Trophoblast cell (in vitro differentiated cells and primary cell): ENCODE results near the gene SRSF5.

Source experiments
- DNase-seq, 2 donors: peaks; one replicate each; pipeline ENCODE4 v3.0.0-alpha.2; 2016
- H2AFZ ChIP-seq: 2 replicates; pipeline ENCODE4 v1.6.1; 2013; ENCODE audit warnings: low read length, moderate library complexity, mild to moderate bottlenecking; ENCODE audit not compliant: insufficient read depth, poor library complexity
- H2AK5ac ChIP-seq: 2 replicates; pipeline ENCODE4 v1.6.1; 2013; ENCODE audit warnings: mild to moderate bottlenecking, low read length
- H2BK120ac ChIP-seq: 2 replicates; pipeline ENCODE4 v1.6.1; 2013; ENCODE audit warnings: low read length, mild to moderate bottlenecking, moderate library complexity; ENCODE audit not compliant: insufficient read depth, poor library complexity
- H2BK12ac ChIP-seq: 2 replicates; pipeline ENCODE4 v1.6.1; 2013; ENCODE audit warnings: mild to moderate bottlenecking, low read length, moderate library complexity
- H2BK5ac ChIP-seq: 2 replicates; pipeline ENCODE4 v1.6.1; 2013; ENCODE audit warnings: low read length, low read depth, moderate library complexity, mild to moderate bottlenecking; ENCODE audit not compliant: poor library complexity
- H3K14ac ChIP-seq: 2 replicates; pipeline ENCODE4 v1.6.1; 2013; ENCODE audit warnings: mild to moderate bottlenecking, low read length
- H3K18ac ChIP-seq: 2 replicates; pipeline ENCODE4 v1.6.1; 2013; ENCODE audit warnings: mild to moderate bottlenecking, low read length
- H3K23ac ChIP-seq: 2 replicates; pipeline ENCODE4 v1.6.1; 2013; ENCODE audit warnings: low read length
- H3K27ac ChIP-seq: 2 replicates; pipeline ENCODE4 v1.5.1; 2013; ENCODE audit warnings: low read depth, mild to moderate bottlenecking, inconsistent platforms, low read length, moderate library complexity
- H3K27me3 ChIP-seq: 2 replicates; pipeline ENCODE4 v1.6.1; 2013; ENCODE audit warnings: inconsistent platforms, mild to moderate bottlenecking, low read length, moderate library complexity; ENCODE audit not compliant: insufficient read depth
- H3K36me3 ChIP-seq, 2 experiments: 1 replicate in 1 of 2; 2 replicates in 1 of 2; pipeline ENCODE4 v1.6.1; 2013; ENCODE audit warnings: low read length in 2 of 2, mild to moderate bottlenecking in 2 of 2, moderate library complexity in 1 of 2; ENCODE audit not compliant: insufficient read depth in 2 of 2, control insufficient read depth in 1 of 2
- H3K4ac ChIP-seq: 2 replicates; pipeline ENCODE4 v1.6.1; 2013; ENCODE audit warnings: low read depth, mild to moderate bottlenecking, low read length, moderate library complexity
- H3K4me1 ChIP-seq, 2 experiments: 1 replicate in 1 of 2; 2 replicates in 1 of 2; pipeline ENCODE4 v1.6.1; 2013; ENCODE audit warnings: low read length in 2 of 2, mild to moderate bottlenecking in 2 of 2, moderate library complexity in 1 of 2; ENCODE audit not compliant: insufficient read depth in 2 of 2, control insufficient read depth in 1 of 2
- H3K4me2 ChIP-seq: 2 replicates; pipeline ENCODE4 v1.6.1; 2013; ENCODE audit warnings: inconsistent platforms, mild to moderate bottlenecking, low read length, moderate library complexity
- H3K4me3 ChIP-seq: 2 replicates; pipeline ENCODE4 v1.5.1; 2013; ENCODE audit warnings: mild to moderate bottlenecking, low read depth, low read length, inconsistent platforms
- H3K79me1 ChIP-seq: one replicate; pipeline ENCODE4 v1.6.1; 2013; ENCODE audit warnings: low read length
- H3K79me2 ChIP-seq: 2 replicates; pipeline ENCODE4 v1.6.1; 2013; ENCODE audit warnings: low read length, mild to moderate bottlenecking; ENCODE audit not compliant: control insufficient read depth, insufficient read depth, poor library complexity
- H3K9ac ChIP-seq: 2 replicates; pipeline ENCODE4 v1.6.1; 2013; ENCODE audit warnings: mild to moderate bottlenecking, low read length
- H3K9me3 ChIP-seq: 2 replicates; pipeline ENCODE4 v1.6.1; 2013; ENCODE audit warnings: low read depth, mild to moderate bottlenecking, control low read depth, inconsistent platforms, low read length; ENCODE audit not compliant: insufficient read depth
- H4K12ac ChIP-seq: 2 replicates; pipeline ENCODE4 v1.6.1; 2013; ENCODE audit warnings: low read depth, mild to moderate bottlenecking, low read length, moderate library complexity
- H4K8ac ChIP-seq: 2 replicates; pipeline ENCODE4 v1.6.1; 2013; ENCODE audit warnings: low read depth, mild to moderate bottlenecking, low read length, moderate library complexity
- H4K91ac ChIP-seq: one replicate; pipeline ENCODE4 v1.6.1; 2013; ENCODE audit warnings: low read depth, mild to moderate bottlenecking, low read length, moderate library complexity
- WGBS: extraction: QIAGEN DNeasy Blood & Tissue Kit; methylation state at CpG from one replicate; pipeline ENCODE4 v1.1.7; 2013; ENCODE audit warnings: missing lambda C conversion rate; ENCODE audit not compliant: insufficient read length, insufficient coverage; ENCODE audit errors: extremely low coverage; 5-methylcytosine and 5-hydroxymethylcytosine counted together

SRSF5 gene

GRCh38 chr14:69741055-69741454 lies 25.9 kb upstream of the SRSF5 start:
- no peak overlapping the region for H3K14ac ChIP-seq
- no peak overlapping the region for H3K4me2 ChIP-seq
- H2BK5ac ChIP-seq: no peak overlapping the region
- H3K27ac ChIP-seq: no peak overlapping the region
- no peak overlapping the region for H4K12ac ChIP-seq
- no peaks in the 10 kb centered on the region for H3K27me3 ChIP-seq
- no peak overlapping the region for H2BK12ac ChIP-seq
- no peaks in the 10 kb centered on the region for H3K79me1 ChIP-seq
- no peak overlapping the region for H3K4ac ChIP-seq
- peak; percentile 58 to 74 for DNase-seq
- H3K36me3 ChIP-seq: peaks cover 0 to 2% of the 10 kb centered on the region in 2 experiments
- no peak overlapping the region for H4K8ac ChIP-seq
- H3K9me3 ChIP-seq: no peaks in the 10 kb centered on the region
- H4K91ac ChIP-seq: no peak overlapping the region
- H3K4me1 ChIP-seq: no peaks in the 10 kb centered on the region
- H3K23ac ChIP-seq: no peak overlapping the region
- H2AK5ac ChIP-seq: no peak overlapping the region
- no CpG with 5 or more reads among the region's 1 CpG for WGBS
- H2AFZ ChIP-seq: no peak overlapping the region
- no peak overlapping the region for H3K4me3 ChIP-seq
- no peak overlapping the region for H3K18ac ChIP-seq
- H2BK120ac ChIP-seq: no peak overlapping the region
- no peaks in the 10 kb centered on the region for H3K79me2 ChIP-seq
- H3K9ac ChIP-seq: no peak overlapping the region

GRCh38 chr14:69749956-69750355 lies 17.0 kb upstream of the SRSF5 start:
- H3K79me2 ChIP-seq: no peaks in the 10 kb centered on the region
- no peak overlapping the region for H3K27ac ChIP-seq
- H4K12ac ChIP-seq: no peak overlapping the region
- no peak overlapping the region for H3K4me3 ChIP-seq
- H3K23ac ChIP-seq: no peak overlapping the region
- no peak overlapping the region for H4K8ac ChIP-seq
- no peak overlapping the region for H3K4ac ChIP-seq
- H2AK5ac ChIP-seq: no peak overlapping the region
- no peak overlapping the region for H2BK120ac ChIP-seq
- H3K9me3 ChIP-seq: no peaks in the 10 kb centered on the region
- no peak overlapping the region for H4K91ac ChIP-seq
- H3K27me3 ChIP-seq: no peaks in the 10 kb centered on the region
- no peak overlapping the region for H2AFZ ChIP-seq
- no peak for DNase-seq
- H3K9ac ChIP-seq: no peak overlapping the region
- H3K18ac ChIP-seq: no peak overlapping the region
- no peak overlapping the region for H3K14ac ChIP-seq
- no CpG with 5 or more reads among the region's 1 CpG for WGBS
- H2BK5ac ChIP-seq: no peak overlapping the region
- H3K36me3 ChIP-seq: no peaks in the 10 kb centered on the region
- H3K79me1 ChIP-seq: no peaks in the 10 kb centered on the region
- H3K4me1 ChIP-seq: no peaks in the 10 kb centered on the region
- no peak overlapping the region for H3K4me2 ChIP-seq
- H2BK12ac ChIP-seq: no peak overlapping the region

GRCh38 chr14:69750495-69750894 lies 16.4 kb upstream of the SRSF5 start:
- no peak overlapping the region for H4K91ac ChIP-seq
- H4K8ac ChIP-seq: no peak overlapping the region
- no peak overlapping the region for H2AFZ ChIP-seq
- H2BK12ac ChIP-seq: no peak overlapping the region
- H2BK5ac ChIP-seq: no peak overlapping the region
- H3K4me3 ChIP-seq: no peak overlapping the region
- H3K4ac ChIP-seq: no peak overlapping the region
- H3K4me1 ChIP-seq: no peaks in the 10 kb centered on the region
- H2BK120ac ChIP-seq: no peak overlapping the region
- no peaks in the 10 kb centered on the region for H3K79me2 ChIP-seq
- no peak overlapping the region for H3K27ac ChIP-seq
- no peaks in the 10 kb centered on the region for H3K79me1 ChIP-seq
- no peaks in the 10 kb centered on the region for H3K36me3 ChIP-seq
- H3K9me3 ChIP-seq: no peaks in the 10 kb centered on the region
- no peak overlapping the region for H3K4me2 ChIP-seq
- H3K18ac ChIP-seq: no peak overlapping the region
- no peak overlapping the region for H3K23ac ChIP-seq
- H3K14ac ChIP-seq: no peak overlapping the region
- H2AK5ac ChIP-seq: no peak overlapping the region
- H4K12ac ChIP-seq: no peak overlapping the region
- no peaks in the 10 kb centered on the region for H3K27me3 ChIP-seq
- H3K9ac ChIP-seq: no peak overlapping the region
- DNase-seq: no peak
- no CpG with 5 or more reads among the region's 2 CpGs for WGBS

GRCh38 chr14:69752773-69753172 lies 14.2 kb upstream of the SRSF5 start:
- Histone ChIP-seq H2BK120ac (no peak overlapping the region), H2BK12ac (no peak overlapping the region), H3K4me1 (no peaks in the 10 kb centered on the region), H4K12ac (no peak overlapping the region), H3K4me3 (no peak overlapping the region), H2AK5ac (no peak overlapping the region), H3K27me3 (no peaks in the 10 kb centered on the region), H3K27ac (no peak overlapping the region), H3K9ac (no peak overlapping the region), H3K18ac (no peak overlapping the region), H4K8ac (no peak overlapping the region), H3K14ac (no peak overlapping the region), H3K9me3 (no peaks in the 10 kb centered on the region), H3K4me2 (no peak overlapping the region), H3K4ac (no peak overlapping the region), H3K23ac (no peak overlapping the region), H3K79me1 (no peaks in the 10 kb centered on the region), H3K79me2 (no peaks in the 10 kb centered on the region), H2AFZ (no peak overlapping the region), H3K36me3 (no peaks in the 10 kb centered on the region), H2BK5ac (no peak overlapping the region), H4K91ac (no peak overlapping the region)
- WGBS: no CpG with 5 or more reads among the region's 1 CpG
- no peak for DNase-seq
